NCI-H1417 treated with DMSO at 0.1 percent for 48 hours (cell line): ENCODE results near the gene HSD17B10.
A peak's percentile ranks its signal among the peaks of the same experiment; 100 is the strongest.
"Not testable (repeated sequence)": the region's sequence is repeated elsewhere in the genome, so short reads cannot be mapped to it uniquely, and the experiment has no call there.

ENCODE experiments used
- DNase-seq: peaks from one replicate; lab custom pipeline; 2025; lab: John Stamatoyannopoulos, UW

Gene HSD17B10

DNA sequence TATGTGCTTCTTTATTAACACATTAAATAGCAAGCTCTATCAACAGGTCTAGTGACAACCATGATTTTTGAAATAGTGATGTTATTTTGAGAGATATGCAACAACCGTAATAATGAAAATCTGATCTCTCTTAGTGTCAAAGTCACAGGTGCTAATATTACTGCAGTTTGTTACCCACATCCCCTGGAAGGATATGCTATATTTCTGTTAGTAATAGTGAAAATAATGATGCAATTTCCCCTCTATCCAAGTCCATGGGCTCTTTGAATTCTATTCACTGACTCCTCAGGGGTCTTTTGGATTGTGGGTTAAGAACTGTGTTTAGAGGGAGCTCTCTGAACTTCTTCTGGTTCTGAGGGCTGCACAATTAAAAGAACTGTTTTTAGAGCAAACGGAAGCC, 3.0 kb upstream of the HSD17B10 start:
- no peak for DNase-seq

DNA sequence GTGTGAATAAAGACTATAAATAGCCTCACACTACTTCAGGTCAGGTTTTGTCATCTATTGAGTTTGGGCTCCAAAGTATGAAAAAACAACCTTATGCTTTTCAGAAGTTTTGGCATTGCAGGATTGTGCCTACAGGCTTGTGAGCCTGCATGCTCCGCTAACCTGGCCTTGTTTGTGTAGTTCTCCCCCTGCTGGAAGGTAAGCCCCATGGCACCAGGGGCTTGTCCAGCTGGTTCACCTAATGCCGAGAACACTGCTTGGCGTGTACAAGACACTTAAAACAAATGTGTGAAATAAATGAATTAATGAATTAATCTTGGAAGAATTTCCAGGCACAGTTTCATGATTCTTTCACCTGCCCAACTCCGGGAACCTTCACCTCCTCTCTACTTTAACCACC, 1.8 kb upstream of the HSD17B10 start:
- no peak for DNase-seq

DNA sequence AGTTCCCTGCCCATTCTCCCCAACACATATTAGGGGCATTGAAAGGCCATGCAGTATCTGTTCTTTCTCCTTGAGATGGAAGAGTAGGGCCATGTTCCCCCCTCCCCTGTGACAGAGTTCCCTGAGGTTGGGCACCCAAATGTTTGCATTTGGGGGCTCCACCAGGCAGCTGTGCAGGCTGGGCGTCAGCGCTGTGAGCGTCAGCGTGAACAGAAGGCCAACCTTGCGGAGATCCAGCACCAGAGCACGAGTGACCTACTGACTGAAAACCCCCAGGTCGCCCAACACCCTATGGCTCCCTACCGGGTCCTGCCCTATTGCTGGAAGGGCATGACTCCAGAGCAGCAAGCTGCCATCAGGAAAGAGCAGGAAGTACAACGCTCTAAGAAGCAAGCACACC, 3.9 kb downstream of the HSD17B10 start:
- DNase-seq = no peak

- DNase-seq = no peak
Observed at GRCh38 chrX:53429755-53430154, 4.4 kb downstream of the HSD17B10 start.

- no peak for DNase-seq
Observed at GRCh38 chrX:53422861-53423306, 11.3 kb downstream of the HSD17B10 start, which contains the start of gene RIBC1. RIBC1 (plus strand) TSS chrX:53422873; CDS start chrX:53426277, 3,404 bp downstream.

DNA sequence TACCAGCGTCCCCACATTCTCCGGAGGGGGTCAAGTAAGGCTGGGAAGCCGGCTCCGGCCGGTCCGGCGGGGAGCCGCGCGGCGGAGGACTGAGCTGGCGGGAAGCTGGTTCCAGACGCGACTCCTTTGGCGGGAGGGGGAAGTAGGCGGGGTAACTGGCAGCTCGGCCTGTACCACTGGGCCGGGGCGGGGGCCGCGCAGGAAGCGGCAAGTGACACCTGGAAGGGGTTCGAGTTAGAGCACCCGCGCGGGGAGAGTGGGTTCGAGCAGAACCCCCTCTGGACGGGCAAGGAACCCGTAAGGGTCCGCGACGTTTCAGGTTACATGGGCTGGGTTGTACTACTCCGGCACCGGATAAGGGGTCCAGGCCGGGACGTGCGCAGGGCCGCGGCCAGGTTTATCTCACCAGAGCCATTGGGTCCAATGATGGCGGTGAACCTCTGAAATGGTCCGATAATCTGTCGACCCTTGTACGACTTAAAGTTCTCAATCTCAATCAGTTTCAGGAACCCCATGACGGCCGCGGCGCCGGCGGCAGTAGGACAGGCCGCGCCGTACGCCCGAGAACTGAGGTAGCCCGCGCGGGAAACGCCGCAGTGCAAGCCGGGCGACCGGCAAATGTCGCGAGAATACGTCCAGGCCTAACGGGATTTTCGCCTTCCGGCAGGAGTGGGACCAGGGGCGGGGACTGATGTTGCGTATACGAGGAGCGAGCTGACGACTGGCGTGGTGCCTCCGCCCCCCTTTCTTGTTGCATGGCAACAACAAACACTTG, 11.9 kb downstream of the HSD17B10 start, which contains the start of gene SMC1A:
Gene SMC1A, minus strand, starts transcription at position 569 of the 775 bp plus-strand sequence. Its CDS starts 54 bp downstream, at position 515.
- DNase-seq = peak; percentile 95

GRCh38 chrX:53421772-53422085, 12.4 kb downstream of the HSD17B10 start:
- DNase-seq = no peak

DNA sequence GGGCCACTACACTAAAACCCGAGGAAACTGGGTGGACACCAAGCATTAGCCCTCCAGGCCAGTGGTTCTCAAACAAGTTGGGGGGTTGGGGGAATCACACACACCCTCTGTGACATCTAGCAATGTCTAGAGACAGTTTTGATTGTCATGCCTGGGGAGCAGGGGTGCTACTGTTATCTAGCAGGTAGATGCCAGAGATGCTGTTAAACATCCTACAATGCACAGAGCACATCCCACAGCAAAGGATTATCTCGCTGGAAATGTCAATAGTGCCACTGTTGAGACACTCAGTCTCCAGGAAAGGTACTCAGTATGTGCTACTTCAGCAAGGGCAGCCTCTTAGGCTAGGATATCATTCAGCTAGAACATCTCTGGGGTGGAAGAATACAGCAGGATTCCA, 13.0 kb downstream of the HSD17B10 start:
- no peak for DNase-seq

GRCh38 chrX:53420351-53420750, 13.8 kb downstream of the HSD17B10 start:
- not testable (repeated sequence) for DNase-seq

- DNase-seq = no peak
Observed at GRCh38 chrX:53412446-53412845, 21.7 kb downstream of the HSD17B10 start.

DNA sequence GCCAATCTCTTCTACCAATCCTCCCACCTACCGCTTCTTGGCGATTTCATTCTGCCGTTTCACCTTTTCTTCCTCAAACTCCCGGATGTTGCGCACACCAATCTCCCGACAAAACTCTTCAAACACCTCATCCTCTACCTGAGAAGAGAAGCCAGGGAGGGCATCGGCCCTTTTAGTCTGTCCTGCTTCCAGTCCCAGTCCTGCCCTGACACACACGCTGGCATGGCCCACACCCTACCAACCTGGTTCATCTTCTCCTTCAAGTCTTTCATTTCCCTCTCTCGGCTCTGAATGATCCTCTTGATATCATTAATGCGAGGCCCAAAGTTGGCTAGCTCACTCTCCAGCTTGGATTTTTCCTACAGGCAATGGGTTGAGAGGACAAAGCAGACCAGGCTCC, 30.6 kb downstream of the HSD17B10 start:
- DNase-seq = no peak

DNA sequence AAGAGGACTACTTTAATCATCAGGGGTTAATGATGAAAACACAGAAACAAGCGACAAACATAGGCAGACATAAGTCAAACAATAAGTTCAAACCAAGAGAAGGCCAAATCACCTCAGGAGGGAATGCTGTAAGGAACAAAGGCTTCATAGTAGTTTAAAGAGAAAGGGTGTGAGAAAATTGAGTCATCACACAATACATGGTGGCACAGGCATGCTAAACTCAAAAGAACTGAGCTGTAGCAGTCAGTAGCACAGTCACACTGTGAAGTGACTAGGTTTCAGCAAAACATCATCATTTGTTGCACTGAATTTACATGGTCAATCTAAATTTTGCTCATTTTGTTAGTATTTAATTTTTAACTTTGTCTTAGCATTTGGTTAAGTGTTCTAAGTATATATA, 36.0 kb downstream of the HSD17B10 start:
- no peak for DNase-seq

GRCh38 chrX:53395605-53396298, 38.4 kb downstream of the HSD17B10 start:
- no peak for DNase-seq

GRCh38 chrX:53383376-53384076, 50.6 kb downstream of the HSD17B10 start:
- DNase-seq = no peak
